ENCODE measurements around the gene WWC1.
"Not testable (repeated sequence)": the region's sequence is repeated elsewhere in the genome, so short reads cannot be mapped to it uniquely, and the experiment has no call there.

The WWC1 gene

DNA sequence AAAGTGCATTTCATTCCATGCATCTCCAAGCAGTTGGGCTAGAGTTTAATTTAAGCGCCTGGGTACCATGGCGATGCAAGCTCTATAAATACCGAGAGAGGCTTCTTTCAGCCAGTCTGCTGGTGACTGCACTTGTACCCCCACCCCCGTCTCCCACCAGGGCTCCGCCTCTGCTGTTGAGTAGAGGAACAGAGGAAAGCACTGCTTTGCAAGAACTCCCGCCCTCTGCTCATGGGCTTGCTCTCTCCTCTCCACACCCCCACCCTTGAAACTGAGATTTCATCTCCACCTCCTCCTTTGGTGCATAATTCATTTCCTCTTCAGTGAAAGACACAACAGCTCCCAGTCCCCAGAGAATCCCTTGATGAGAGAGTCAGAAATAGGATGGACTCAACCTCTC lies 5.1 kb upstream of the WWC1 start:
- no peak for DNase-seq (ENCODE audit: low read depth)

DNA sequence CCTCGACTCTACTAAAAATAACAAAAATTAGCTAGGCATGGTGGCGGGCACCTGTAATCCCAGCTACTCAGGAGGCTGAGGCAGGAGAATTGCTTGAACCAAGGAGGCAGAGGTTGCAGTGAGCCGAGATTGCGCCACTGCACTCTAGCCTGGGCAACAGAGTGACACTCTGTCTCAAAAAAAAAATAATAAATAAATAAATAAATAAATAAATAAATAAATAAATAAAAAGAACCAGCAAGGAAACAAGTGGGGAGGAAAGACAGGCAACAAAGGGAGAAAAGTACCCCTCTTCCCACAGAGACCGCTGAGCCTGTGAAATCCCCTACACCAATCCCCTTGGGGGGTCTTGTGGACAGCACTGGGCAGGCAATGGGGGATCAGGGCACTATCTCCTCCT lies 4.6 kb upstream of the WWC1 start:
- DNase-seq (ENCODE audit: low read depth): not testable (repeated sequence)

DNA sequence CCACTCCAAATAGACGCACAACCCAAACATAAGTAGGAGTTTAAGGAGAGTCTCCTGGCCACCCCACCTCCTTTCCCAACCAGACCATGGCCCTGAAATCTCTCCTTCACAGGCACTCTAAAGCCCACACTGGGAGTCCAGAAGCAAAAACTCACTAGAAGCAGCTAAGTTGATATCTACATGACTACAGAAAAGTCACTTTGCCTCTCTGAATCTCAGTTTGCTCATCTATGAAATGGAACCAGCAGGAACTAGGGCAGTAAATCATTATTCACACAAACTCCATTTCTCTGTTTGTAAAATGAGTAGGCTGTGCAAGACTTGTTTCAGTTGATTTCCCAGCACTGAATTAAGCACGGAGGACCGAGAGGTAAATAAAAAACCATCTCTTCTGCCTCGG lies 4.1 kb upstream of the WWC1 start:
- DNase-seq (ENCODE audit: low read depth): no peak

DNA sequence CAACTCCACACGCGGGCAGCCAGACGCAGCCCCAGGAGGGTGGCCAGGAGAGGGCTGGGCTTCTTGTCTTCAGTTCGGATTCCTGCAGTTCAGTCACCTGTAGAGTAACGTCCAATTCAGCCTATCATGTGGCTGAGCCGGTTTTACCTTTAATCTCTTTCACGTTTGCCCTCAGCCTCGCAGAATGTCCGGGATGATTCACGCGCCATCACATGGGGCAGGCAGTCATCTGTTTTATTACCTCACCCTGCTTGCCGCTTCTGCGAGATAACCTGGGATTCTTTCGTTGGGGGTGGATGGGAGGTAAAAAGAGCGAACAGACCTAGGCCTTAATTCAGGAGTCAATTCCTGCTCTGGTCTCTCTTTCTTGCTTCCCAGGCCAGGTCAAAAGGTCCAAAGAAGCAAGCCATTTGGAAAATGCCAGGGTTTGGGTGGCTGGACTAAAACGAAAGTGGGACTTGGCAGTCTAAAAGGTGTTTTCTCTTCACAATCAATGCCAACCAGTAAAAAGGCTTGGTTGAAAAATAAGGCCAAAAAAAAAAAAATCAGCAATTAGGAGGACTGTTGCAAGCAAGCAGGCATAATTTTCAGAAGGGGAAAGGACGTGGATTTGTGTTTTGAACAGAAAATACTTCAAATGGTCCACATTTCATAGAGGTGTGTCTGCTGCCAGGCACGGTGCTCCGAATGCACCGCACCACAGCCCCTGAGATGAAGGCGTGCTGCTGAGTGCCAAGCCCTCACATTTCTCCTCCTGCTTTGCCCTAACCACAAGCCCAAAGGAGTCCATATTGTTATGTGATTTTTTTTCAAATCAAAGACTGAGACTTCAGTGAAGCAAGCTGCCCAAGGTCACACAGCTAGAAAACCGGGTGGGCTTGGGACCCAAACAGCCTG lies 2.8 kb upstream of the WWC1 start:
- DNase-seq (ENCODE audit: low read depth): no peak

DNA sequence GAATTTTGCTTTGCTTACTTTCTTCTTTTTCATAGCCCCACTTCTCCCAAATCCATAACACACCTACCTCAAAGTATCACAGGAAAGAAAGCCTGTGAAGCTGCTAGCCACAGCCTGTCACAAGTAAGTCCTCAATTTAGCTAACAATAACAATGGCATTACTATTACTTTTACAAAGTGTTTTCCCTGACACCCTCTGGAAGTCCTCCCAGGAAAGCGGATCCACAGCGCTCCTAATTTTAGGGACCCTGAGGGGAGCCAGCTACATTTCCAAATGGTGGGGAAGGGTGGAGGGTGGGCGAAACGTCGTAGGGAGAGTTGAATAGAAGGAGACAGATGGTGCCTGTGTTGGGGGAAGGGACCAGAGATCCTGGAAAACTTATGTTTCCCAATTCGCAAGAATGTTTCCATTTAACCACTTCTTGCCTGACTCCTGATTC lies 523 bp upstream of the WWC1 start:
- no peak for DNase-seq (ENCODE audit: low read depth)

DNA sequence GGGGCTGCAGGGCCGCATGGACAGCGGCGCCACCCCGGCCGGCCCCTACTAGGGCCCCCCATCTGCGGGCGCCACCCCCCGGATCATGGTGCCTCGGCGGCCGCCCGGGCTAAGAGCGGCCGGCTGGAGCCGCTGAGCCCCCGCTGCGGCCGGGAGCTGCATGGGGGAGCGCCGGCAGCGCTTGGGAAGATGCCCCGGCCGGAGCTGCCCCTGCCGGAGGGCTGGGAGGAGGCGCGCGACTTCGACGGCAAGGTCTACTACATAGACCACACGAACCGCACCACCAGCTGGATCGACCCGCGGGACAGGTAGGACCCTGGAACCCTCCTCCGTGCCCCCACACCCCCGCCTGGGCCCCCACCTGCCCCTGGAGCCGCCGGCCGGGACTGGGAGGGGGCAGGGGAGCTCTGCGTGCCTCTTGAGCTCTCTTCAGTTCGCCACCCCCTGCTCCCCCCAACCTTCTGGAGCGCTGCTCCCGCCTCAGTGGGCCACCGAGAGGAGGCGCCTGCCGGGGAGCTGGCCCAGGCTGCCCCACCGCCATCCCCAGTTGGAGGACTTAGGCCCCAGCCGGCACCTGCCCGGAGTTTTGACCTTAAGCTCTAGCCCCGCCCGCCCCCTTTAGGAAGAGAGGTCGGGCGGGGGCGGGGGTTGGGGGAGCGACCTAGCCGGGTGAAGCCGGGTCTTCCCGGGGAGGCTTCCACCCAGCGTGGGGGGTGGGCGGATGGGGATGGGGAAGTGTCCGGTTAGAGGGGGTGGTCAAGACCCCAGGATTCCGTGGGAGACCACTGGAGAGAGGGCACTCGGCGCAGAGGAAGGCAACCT lies 730 bp downstream of the WWC1 start:
- no peak for DNase-seq (ENCODE audit: low read depth)

DNA sequence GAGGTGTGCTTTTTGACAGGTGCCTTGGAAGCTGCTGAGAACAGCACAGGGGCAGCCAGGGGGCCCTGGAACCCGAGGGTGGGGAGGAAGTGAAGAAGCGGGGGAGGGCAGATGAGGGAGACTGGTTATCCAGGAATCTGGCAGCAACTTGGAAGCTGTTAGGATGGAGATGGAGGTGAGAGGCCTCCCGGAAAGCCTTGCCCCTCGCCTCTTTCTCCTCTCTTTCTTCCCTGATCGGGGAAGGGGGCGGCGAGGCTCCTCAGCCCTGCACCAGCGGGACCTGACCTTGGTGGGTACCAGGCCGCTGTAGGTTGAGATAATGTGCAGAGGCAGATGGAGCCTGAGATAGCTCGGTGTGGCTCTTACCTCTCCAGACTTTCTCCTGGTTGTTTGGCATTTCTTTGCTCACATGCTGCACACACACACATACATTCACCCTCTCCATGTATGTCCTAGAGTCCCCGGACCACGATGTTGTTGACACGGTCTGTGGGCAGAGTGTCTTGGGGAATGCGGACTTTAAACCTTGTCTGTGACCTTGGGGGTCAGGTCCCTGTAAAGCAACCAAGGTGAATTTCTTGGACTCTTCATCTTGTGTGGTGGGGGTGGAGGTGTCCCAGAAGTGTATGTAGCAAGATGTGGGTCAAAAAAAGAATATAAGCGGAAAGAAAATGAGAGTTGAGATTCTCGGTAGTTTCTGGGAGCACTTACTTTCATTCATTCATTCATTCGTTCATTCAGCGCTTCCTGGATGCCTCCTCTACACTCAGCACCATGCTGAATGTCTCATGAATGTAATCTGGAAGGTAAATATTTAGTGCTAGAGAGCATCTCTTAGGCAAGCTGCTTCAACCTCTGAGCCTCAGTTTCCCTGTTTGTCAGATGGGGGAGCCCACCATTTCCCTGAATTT lies 1.6 kb downstream of the WWC1 start:
- no peak for DNase-seq (ENCODE audit: low read depth)

DNA sequence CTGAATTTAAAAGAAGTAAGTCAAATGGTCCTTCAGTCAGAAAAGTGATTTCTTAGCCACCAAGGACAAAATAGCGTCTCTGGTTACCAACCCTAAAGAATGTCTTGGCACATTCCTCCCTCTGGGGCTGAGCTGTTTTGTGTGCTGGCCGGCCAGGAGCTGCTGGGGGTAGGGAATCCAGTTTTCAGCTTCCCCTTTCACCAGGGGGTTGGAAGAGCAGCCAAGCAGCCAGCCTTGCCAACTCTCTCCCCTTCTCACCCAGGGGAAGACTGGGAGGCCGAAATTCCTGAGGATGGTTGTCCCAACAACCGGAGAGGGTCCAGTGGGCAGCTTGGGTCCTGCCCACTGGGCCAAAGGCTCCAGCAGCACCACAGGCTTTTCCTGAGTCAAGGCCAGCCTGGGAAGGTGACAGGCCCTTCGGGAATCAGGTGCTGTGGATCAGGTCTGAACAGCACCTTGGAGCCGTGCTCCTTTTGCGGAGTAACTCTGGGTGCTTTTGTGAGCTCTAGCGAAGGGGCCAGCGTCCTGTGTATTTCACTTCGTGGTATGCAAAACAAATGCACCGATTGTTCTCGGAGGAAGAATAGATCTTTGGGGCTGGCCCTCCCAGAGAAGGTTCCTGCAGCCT lies 4.2 kb downstream of the WWC1 start:
- DNase-seq (ENCODE audit: low read depth): no peak

DNA sequence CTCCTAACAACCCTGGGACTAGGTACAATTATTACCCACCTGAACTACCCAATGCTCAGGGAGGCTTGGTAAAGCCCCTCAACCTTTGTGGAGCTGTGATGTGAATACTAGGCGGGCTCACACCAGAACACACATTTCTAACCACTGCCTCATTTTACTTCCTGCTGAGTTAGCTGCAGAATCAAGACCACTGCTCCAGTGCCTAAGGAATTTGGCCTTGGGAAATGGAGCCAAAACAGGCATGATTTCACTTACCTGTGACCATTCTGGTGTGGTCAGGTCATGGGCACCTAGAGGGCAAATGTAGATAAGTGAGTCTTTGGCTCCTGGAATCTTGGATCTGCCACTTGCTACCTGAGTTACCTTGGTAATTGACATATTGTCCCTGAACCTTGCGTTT lies 5.2 kb downstream of the WWC1 start:
- no peak for DNase-seq (ENCODE audit: low read depth)

DNA sequence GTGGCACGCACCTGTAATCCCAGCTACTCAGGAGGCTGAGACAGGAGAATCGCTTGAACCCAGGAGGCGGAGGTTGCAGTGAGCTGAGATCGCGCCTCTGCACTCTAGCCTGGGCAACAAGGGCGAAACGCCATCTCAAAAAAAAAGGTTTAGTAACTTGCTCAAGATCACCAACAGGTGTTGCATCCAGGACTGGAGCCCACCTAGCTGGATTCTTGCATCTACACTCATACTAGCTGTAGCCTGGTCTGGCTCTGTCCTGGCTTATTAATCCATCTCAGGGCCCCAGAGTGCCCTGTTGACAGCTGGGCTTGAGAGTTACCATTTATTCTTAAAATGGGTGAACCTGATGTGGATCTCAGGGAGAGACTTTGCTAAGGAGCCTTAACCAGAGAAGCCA lies 7.5 kb downstream of the WWC1 start:
- DNase-seq (ENCODE audit: low read depth): no peak

DNA sequence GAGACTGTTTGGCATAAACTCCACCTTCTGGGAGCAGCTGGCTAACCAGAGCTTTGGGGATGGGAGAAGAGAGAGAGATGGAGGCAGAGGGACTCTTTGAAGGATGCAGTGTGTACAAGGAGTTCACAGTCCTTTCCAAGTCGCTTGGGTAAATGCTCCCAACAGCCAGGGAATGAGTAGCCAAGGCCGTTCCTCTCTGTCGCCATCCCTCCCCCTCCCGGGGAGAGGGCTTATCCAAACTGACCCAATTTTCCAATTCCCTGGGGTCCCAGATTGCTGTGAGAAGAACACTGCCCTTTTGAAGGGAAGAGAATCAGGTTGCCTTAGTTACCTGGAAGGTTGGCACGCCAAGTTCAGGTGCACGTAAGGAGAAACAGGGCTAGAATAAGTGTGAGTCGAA lies 7.9 kb downstream of the WWC1 start:
- DNase-seq (ENCODE audit: low read depth): no peak

DNA sequence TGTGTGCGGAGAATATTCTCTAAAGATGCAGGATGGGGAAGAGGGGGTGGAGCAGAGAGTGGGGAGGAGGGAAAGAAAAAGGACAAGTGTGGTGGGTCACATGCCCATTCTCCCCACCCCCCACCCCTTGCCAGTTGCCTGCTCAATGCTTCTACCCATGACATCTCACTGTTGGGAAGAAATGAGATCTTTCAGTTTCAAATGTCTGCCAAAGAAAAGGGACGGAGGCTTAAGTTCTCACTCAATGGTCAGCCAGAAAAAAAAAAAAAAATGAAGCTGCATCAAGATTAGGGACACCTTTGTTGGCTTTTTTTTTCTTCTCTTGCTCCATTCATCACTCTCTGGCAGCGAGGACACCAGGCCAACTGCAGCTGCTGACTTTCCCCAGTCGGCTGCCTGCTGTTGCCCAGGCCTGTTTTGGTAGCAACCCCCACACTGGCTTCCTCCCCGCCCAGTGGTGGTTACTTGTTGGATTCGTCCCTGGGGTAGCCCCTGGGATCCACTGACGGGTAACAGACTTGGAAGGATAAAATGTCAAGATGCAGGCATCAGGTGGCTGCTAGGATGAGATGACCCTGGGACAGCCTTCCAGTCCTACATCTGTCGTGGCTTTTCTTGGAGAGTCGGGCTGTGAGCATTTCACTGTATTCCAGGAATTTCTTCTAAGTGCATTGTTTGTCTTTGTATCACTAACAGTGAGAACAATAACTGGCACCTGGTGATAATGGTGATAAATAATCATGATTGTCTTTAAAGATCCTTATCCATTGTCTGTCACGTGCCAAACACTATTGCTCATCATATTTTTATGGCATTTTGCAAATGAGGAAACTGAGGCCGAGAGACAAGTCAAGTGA lies 9.1 kb downstream of the WWC1 start:
- no peak for DNase-seq (ENCODE audit: low read depth)

DNA sequence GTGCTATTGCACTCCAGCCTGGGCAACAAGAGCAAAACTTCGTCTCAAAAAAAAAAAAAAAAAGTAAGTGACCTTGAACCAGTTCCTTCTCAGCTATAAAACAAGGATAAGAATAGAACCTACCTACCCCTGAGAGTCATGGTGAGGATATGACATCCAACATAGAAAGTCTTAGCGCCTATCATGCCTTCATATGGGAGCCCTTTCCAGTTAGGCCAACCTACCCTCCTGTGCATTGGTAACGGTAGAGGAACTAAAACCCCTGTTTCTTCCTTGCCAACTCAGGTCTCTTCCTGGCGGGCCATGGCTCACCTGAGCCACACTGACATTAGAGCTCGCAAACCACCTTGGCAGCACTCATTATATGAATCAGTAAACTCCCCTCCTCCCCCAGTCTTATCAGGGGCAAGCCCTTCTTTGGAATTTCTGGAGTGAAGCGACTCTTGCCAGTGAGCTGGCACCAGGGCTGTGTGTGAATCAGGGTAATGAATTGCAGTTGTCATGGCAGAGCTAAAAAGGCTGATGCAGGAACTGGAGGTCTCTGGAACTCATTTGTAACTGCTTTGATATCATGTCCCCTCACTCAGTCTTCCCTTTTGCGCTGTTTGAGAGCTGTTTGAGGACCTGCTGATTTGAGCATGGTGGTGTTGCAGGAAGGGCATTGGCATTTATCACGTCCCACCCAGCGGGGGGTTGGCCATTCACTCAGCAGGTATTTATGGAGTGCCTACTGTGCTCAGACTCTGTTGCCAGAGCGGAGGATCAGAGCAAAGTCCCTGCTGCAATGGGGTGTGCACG lies 10.3 kb downstream of the WWC1 start:
- DNase-seq (ENCODE audit: low read depth): no peak

DNA sequence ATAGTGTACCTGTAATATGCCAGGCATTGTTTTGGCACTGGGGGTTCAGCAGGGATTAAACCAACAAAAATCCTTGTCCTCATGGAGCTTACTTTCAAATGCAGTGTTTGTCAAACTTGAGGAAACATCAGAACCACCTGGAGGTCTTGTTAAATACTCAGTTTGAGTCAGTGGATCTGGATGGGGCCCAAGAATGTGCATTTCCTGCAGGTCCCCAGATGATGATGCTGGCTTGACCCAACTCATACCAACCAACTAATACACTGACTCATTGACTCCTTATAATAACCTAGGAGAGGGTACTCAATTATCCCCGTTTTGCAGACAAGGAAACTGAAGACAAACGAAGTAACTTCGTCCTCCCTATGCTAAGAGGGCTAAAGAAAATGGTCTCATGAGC lies 11.3 kb downstream of the WWC1 start:
- no peak for DNase-seq (ENCODE audit: low read depth)

DNA sequence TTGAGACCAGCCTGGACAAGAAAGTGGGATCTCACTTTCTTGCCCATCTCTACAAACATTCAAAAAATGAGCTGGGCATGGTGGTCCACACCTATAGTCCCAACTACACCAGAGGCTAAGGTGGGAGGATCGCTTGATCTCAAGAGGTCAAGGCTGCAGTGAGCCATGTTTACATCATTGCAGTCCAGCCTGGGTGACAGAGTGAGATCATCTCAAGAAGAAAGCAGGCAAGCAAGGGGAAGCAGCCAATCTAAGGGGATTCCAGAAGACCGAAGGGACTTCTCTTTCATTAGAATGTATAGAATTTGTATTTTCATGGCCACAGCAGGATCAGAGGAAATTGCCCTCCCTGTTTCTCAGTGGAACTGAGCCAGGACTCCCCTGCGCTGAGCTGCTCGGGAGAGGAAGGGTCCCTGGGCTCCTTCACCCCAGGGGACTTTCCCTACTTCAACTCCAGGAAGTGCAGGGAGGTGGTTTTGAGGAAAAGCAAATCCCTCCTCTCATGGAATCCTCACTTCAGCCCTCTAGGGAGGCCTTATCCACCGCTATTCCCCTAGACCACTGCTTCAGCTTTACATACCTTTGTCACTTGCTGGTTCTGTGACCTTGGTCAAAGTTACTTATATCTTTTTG lies 12.1 kb downstream of the WWC1 start:
- DNase-seq (ENCODE audit: low read depth): no peak

DNA sequence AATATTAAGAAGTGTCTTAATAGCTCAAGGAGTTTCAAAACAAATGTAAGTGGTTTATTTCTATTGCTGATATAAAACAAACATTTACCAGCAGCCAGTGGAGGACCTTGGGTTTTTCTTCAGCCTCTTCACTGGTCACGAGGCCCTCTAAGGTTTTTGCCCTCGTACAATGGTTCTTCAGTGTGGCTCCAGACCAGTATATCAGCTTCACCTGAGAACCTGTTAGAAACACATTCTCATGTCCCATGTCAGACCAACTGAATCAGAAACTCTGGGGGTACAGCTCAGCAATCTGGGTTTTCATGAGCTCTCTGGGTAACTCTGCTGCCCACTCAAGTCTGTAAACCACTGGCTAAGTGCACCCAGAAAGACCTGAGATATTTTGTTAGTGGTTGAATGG lies 12.9 kb downstream of the WWC1 start:
- no peak for DNase-seq (ENCODE audit: low read depth)

DNA sequence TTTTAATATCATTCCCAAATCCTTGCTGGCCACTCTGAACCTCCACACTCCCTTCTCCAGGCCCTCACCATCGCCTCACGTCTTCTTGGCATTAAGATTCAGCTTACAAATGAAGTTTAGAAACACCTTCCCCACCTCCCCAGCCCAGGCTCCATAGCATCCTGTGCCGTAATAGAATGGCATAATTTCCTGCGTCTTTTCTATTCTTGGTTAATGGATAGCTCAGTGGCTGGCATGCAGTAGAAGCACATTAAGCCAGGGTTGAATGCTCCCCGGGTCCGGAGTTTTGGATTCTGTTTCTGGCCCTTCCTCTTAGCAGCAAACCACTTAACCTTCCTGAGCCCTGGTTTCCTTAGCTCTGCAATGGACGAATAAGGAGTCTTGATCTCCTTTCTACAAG lies 13.8 kb downstream of the WWC1 start:
- no peak for DNase-seq (ENCODE audit: low read depth)

DNA sequence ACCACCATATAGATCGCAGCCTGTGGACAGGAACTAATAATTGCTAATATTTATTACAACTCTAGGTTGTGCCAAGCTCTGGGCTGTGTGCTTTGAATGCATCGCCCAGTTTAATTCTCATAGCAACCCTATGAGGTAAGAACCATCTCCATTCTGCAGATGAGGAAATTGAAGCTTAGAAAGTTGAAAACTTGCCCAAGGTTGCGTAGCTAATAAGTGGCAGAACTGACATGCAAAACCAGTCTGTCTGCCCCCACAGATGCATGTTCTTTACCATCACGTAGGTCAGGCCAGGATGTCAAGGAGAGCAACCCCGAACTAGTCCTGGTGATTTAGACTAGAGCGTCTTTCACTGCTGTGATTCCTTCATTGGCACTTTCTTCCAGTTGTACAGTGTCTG lies 15.6 kb downstream of the WWC1 start:
- DNase-seq (ENCODE audit: low read depth): no peak

DNA sequence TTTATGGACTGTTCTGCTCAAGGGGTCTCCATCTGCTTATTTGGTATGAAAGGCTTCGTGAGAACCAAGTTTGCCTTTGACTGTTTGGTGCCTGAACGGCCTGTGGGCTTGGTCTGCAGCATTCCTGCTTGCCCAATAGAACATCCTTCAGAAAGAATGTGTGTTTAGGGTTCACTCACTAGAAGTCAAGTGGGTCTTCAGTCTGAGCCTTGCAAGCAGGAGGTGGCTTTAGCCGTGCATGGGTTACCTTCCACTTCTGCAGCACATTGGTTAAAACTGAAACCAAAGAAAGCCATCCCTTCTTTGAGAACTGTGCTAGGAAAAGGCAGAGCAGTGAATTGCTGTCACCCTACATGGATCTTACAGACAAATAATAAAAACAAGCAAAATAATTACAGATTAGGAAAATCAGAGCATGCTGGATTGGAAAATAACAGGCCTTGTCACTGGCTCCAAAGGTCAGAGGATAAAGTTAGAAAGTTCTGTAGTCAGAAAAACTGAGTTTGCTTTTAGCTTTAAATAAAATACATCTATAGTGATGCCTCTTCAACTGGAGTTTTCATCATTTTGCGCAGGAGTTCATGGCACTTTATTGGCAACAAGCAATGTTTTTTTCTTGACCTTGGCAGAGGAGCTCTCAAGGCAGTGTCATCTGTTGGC lies 16.6 kb downstream of the WWC1 start:
- no peak for DNase-seq (ENCODE audit: low read depth)

All from stimulated activated CD8-positive, alpha-beta memory T cell treated with anti-CD3 and anti-CD28 coated beads, Interleukin-4, amount 100 ng/mL, for 24 hours (primary cell).